T follicular helper cell (primary cell): ENCODE data around the gene SLC7A8.
"Not testable (repeated sequence)": the region's sequence is repeated elsewhere in the genome, so short reads cannot be mapped to it uniquely, and the experiment has no call there.

ENCODE experiments used
- DNase-seq: peaks from one replicate; pipeline ENCODE4 v3.0.0-alpha.2; 2020; ENCODE audit warnings: low read depth

SLC7A8 gene

GRCh38 chr14:23114120-23114458, 69.4 kb downstream of the SLC7A8 start:
- no peak for DNase-seq

- no peak for DNase-seq
Measured at GRCh38 chr14:23113431-23114119, 69.9 kb downstream of the SLC7A8 start.

GRCh38 chr14:23112359-23113178, 70.9 kb downstream of the SLC7A8 start:
- DNase-seq = no peak

- DNase-seq = no peak
Measured at GRCh38 chr14:23110579-23111365, 72.7 kb downstream of the SLC7A8 start.

GRCh38 chr14:23109769-23110168, 73.7 kb downstream of the SLC7A8 start:
- no peak for DNase-seq

- DNase-seq = not testable (repeated sequence)
Measured at GRCh38 chr14:23108169-23108568, 75.3 kb downstream of the SLC7A8 start.

GRCh38 chr14:23107620-23108019, 75.8 kb downstream of the SLC7A8 start:
- DNase-seq = not testable (repeated sequence)

GRCh38 chr14:23106747-23107045, 76.8 kb downstream of the SLC7A8 start:
- no peak for DNase-seq

GRCh38 chr14:23105348-23105824, 78.1 kb downstream of the SLC7A8 start:
- DNase-seq = no peak

- DNase-seq = no peak
Measured at GRCh38 chr14:23104591-23105347, 78.7 kb downstream of the SLC7A8 start, which contains the start of gene CIROP. Gene CIROP, minus strand, starts transcription at chr14:23104989. Its CDS starts 69 bp downstream, at chr14:23104920.

GRCh38 chr14:23104070-23104590, 79.3 kb downstream of the SLC7A8 start:
- DNase-seq = no peak

GRCh38 chr14:23103581-23103980, 79.9 kb downstream of the SLC7A8 start:
- no peak for DNase-seq

GRCh38 chr14:23102801-23103200, 80.7 kb downstream of the SLC7A8 start:
- no peak for DNase-seq

GRCh38 chr14:23101986-23102625, 81.4 kb downstream of the SLC7A8 start:
- DNase-seq = no peak

GRCh38 chr14:23101213-23101970, 82.1 kb downstream of the SLC7A8 start:
- DNase-seq = no peak

- DNase-seq = no peak
Measured at GRCh38 chr14:23099212-23099861, 84.1 kb downstream of the SLC7A8 start.

GRCh38 chr14:23097786-23098185, 85.7 kb downstream of the SLC7A8 start:
- no peak for DNase-seq

- peak; percentile 99 for DNase-seq
Measured at GRCh38 chr14:23095196-23096108, 88.0 kb downstream of the SLC7A8 start, which contains the start of gene C14orf119. Gene C14orf119, plus strand, starts transcription at chr14:23095505. Its CDS starts 2,154 bp downstream, at chr14:23097659.
